Neural cell (in vitro differentiated cells): ENCODE data around the gene FGL2.

Source experiments
- CTCF ChIP-seq: fragments of 450-650 bp; IDR thresholded peaks from 2 replicates; pipeline ENCODE4 v1.5.1; 2014; ENCODE audit warnings: antibody characterized with exemption, mild to moderate bottlenecking, moderate library complexity; ENCODE audit not compliant: poor library complexity, severe bottlenecking
- EZH2 ChIP-seq: fragments of 200-600, 300-800 bp; shearing (Covaris generic), sonication (generic); IDR thresholded peaks from 2 replicates; pipeline ENCODE4 v1.6.1; 2014; ENCODE audit warnings: antibody characterized with exemption, low read length, borderline replicate concordance, mild to moderate bottlenecking; ENCODE audit not compliant: insufficient read depth, poor library complexity, severe bottlenecking
- POLR2AphosphoS5 ChIP-seq: IDR thresholded peaks from 2 replicates; pipeline ENCODE4 v1.6.1; 2012

DNA sequence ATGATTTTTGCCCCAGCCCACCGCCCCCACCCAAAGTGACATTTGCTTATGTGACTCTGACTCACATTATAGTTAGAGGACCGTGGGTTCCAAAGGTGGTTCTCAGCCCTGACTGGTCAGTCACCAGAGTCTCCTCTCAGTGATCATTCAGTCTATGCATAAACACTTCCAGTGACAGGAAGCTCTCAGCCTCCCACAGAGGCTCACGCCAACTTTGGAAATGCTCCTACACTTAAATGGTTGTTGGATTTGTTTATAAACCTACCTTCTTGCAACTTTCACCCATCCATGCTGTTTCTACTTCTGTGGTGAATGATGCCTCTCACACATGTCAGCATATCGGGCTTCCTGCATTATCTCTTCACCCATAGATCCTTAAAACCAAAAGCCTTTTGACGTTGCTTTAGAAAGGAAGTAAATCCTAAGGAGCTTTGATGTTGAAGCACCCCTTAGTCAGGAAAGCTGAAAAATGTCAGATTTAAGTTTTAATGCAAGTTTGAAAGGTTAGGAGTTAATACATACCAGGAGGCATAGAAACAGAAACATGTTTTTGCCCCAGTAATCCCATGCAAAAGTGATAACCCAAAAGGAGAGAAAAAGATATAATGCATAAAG lies 46.5 kb upstream of the FGL2 start:
- no peak for TF ChIP-seq EZH2
- TF ChIP-seq CTCF, result no peak
- no peak for TF ChIP-seq POLR2AphosphoS5
